HepG2 (cell line): ENCODE results near the gene SHISAL1. TPM values are rescaled to one million over a fixed set of nuclear protein-coding genes. Genes with fewer than 3 reads are reported as not detected.

Source experiments
- ATAC-seq: fragments of 200-7000 bp; cut with Tn5 transposase; 3 replicates; pipeline ENCODE4 v1.9.1; 2020; ENCODE audit warnings: mild to moderate bottlenecking, moderate library complexity
- BruUV-seq: library from RNA; stranded (reverse); fragments of 400-500 nt; replicated peaks from 2 replicates; lab custom pipeline; 2021; lab: Mats Ljungman, UMichigan
- CTCF ChIA-PET: fragments of 300-600 bp; formaldehyde crosslinking; extraction: SDS; loops from one replicate; lab custom pipeline; 2021; ENCODE audit warnings: low total read pairs, inconsistent platforms, low intra/inter-chr PET ratio; lab: Yijun Ruan, JAX
- POLR2A ChIA-PET: fragments of 350-600 bp; sonication (Branson Sonifier 250); formaldehyde crosslinking; loops from one replicate; lab custom pipeline; 2020; ENCODE audit warnings: antibody characterized with exemption, inconsistent platforms; lab: Yijun Ruan, JAX
- DNase-seq: peaks from one replicate; pipeline ENCODE4 v3.0.0-alpha.2; 2015; ENCODE audit warnings: low spot score
- FAIRE-seq: peaks from 3 replicates; lab custom pipeline; 2011; peaks lifted over from hg19 to GRCh38; lab: Jason Lieb, UNC
- H2AFZ ChIP-seq: one replicate; pipeline ENCODE4 v1.6.1; 2011; ENCODE audit warnings: low read length, inconsistent platforms
- H3K27ac ChIP-seq: fragments of 300-600 bp; 3 replicates; pipeline ENCODE4 v1.8.0; 2011; ENCODE audit warnings: mixed run types, mild to moderate bottlenecking, mixed read lengths, low read length, inconsistent platforms; ENCODE audit not compliant: insufficient read depth; ENCODE audit errors: extremely low read length
- H3K27me3 ChIP-seq, 2 experiments: fragments of 200-600 bp in 1 of 2; 2 replicates in 1 of 2; 3 replicates in 1 of 2; pipeline versions ENCODE4 v1.6.0 to v1.8.0; 2011; ENCODE audit warnings: low read length in 2 of 2, mild to moderate bottlenecking in 2 of 2, moderate library complexity in 2 of 2, inconsistent platforms in 1 of 2; ENCODE audit not compliant: insufficient read depth in 2 of 2, control insufficient read depth in 1 of 2
- H3K36me3 ChIP-seq, 2 experiments: fragments of 200-600 bp in 1 of 2; replicated peaks in 1 of 2; 2 replicates in 1 of 2; 3 replicates in 1 of 2; pipeline versions ENCODE4 v1.5.1 to v1.8.0; 2011; ENCODE audit warnings: low read length in 2 of 2, inconsistent platforms in 1 of 2; ENCODE audit not compliant: insufficient read depth in 2 of 2, control insufficient read depth in 1 of 2
- H3K4me1 ChIP-seq: 2 replicates; pipeline ENCODE4 v1.5.1; 2012; ENCODE audit warnings: low read length, inconsistent platforms; ENCODE audit not compliant: insufficient read depth
- H3K4me2 ChIP-seq: 2 replicates; pipeline ENCODE4 v1.6.0; 2011; ENCODE audit warnings: low read depth, low read length, inconsistent platforms
- H3K4me3 ChIP-seq, 3 experiments: fragments of 200-600 bp in 1 of 3; sonication (generic), shearing (Covaris generic) in 1 of 3; replicated peaks in 1 of 3; 2 replicates each; pipeline ENCODE4 v1.5.1; 2011 to 2016; ENCODE audit warnings: low read length in 3 of 3, inconsistent platforms in 2 of 3, low read depth in 2 of 3, mild to moderate bottlenecking in 2 of 3, control low read depth in 1 of 3, mixed read lengths in 1 of 3; ENCODE audit not compliant: insufficient read depth in 1 of 3
- H3K79me2 ChIP-seq: one replicate; pipeline ENCODE4 v1.6.1; 2011; ENCODE audit warnings: low read length, inconsistent platforms; ENCODE audit not compliant: insufficient read depth
- H3K9ac ChIP-seq: 2 replicates; pipeline ENCODE4 v1.6.0; 2011; ENCODE audit warnings: mild to moderate bottlenecking, low read depth, low read length, inconsistent platforms; ENCODE audit not compliant: insufficient read depth
- H3K9me3 ChIP-seq: 2 replicates; pipeline ENCODE4 v1.5.1; 2012; ENCODE audit warnings: mild to moderate bottlenecking, low read length
- H4K20me1 ChIP-seq: 2 replicates; pipeline ENCODE4 v1.6.0; 2011; ENCODE audit warnings: inconsistent platforms, mild to moderate bottlenecking, low read length, moderate library complexity; ENCODE audit not compliant: insufficient read depth
- AHR ChIP-seq: IDR thresholded peaks from 2 replicates; pipeline ENCODE4 v1.6.1; 2018; ENCODE audit warnings: missing genetic modification reagents, missing compliant biosample characterization
- GMEB1 ChIP-seq: sonication (generic); formaldehyde crosslinking; IDR thresholded peaks from 2 replicates; pipeline ENCODE4 v1.5.1; 2020; ENCODE audit warnings: missing genetic modification reagents, mild to moderate bottlenecking, borderline replicate concordance
- PLRG1 ChIP-seq: fragments of 450-650 bp; conservative IDR thresholded peaks from 2 replicates; pipeline ENCODE4 v1.6.1; 2016
- RELA ChIP-seq: sonication (generic); formaldehyde crosslinking; IDR thresholded peaks from 2 replicates; pipeline ENCODE4 v1.4.0; 2020; ENCODE audit warnings: missing genetic modification reagents
- SALL1 ChIP-seq: sonication (generic); formaldehyde crosslinking; IDR thresholded peaks from 2 replicates; pipeline ENCODE4 v1.8.0; 2022; ENCODE audit warnings: mild to moderate bottlenecking, missing genetic modification reagents
- SKIL ChIP-seq: sonication (generic); formaldehyde crosslinking; IDR thresholded peaks from 2 replicates; pipeline ENCODE4 v1.8.0; 2022; ENCODE audit warnings: missing genetic modification reagents, mild to moderate bottlenecking, moderate library complexity, borderline replicate concordance
- TOPORS ChIP-seq: sonication (generic); formaldehyde crosslinking; IDR thresholded peaks from 2 replicates; pipeline ENCODE4 v1.8.0; 2023; ENCODE audit warnings: mild to moderate bottlenecking, missing genetic modification reagents
- TRIM24 ChIP-seq: sonication (generic); formaldehyde crosslinking; IDR thresholded peaks from 2 replicates; pipeline ENCODE4 v1.8.0; 2022; ENCODE audit warnings: mild to moderate bottlenecking, missing genetic modification reagents
- ZHX1 ChIP-seq: sonication (generic); formaldehyde crosslinking; IDR thresholded peaks from 2 replicates; pipeline ENCODE4 v1.8.1; 2022; ENCODE audit warnings: low read depth, mild to moderate bottlenecking, missing genetic modification reagents
- ZNF235 ChIP-seq: sonication (generic); formaldehyde crosslinking; IDR thresholded peaks from 2 replicates; pipeline ENCODE4 v1.8.1; 2023; ENCODE audit warnings: mild to moderate bottlenecking, missing genetic modification reagents, borderline replicate concordance
- ZNF784 ChIP-seq: sonication (generic); formaldehyde crosslinking; IDR thresholded peaks from 2 replicates; pipeline ENCODE4 v1.5.1; 2020; ENCODE audit warnings: missing genetic modification reagents, mild to moderate bottlenecking, borderline replicate concordance
- WGBS: methylation state at CpG from one replicate; pipeline ENCODE4 v1.1.6; 2017; ENCODE audit warnings: low lambda C conversion rate; 5-methylcytosine and 5-hydroxymethylcytosine counted together
- in situ Hi-C: cut with HindIII; loops from 2 replicates; pipeline ENCODE4 v1.10.0; 2017; ENCODE audit warnings: low pct_unique_long_range_greater_than_20kb; ENCODE audit not compliant: extremely low pct_ligation_motif_present
- intact Hi-C: fragments of 100-400 bp; cut with micrococcal nuclease; formaldehyde crosslinking; loops from one replicate; pipeline ENCODE4 v1.10.0; 2022; ENCODE audit not compliant: unreplicated experiment
- polyA plus RNA-seq, 8 experiments: library from polyadenylated mRNA; depleted of rRNA in 3 of 8; stranded (reverse) in 7 of 8; unstranded in 1 of 8; fragments of >200 nt; fragmentation: Illumina TruSeq in 4 of 8; extraction: Trizol in 4 of 8; gene quantifications; 2 replicates each; pipeline versions ENCODE4 v1.2.1 to v1.2.3, GENCODE V29; 2011 to 2016; ENCODE audit warnings: low read depth in 4 of 8, missing spikeins in 1 of 8, mixed read lengths in 1 of 8; ENCODE audit not compliant: insufficient read depth in 1 of 8
- total RNA-seq, 5 experiments: library from RNA; depleted of rRNA; stranded (reverse); fragments of >200 nt; fragmentation: Illumina TruSeq; extraction: Trizol; gene quantifications; 2 replicates each; pipeline ENCODE4 v1.2.3, GENCODE V29; 2016; ENCODE audit warnings: low read depth in 1 of 5

The SHISAL1 gene
- total and polyA plus RNA-seq, 2 of the 13 experiments (the other 11 are each of a cell fraction or from before 2014, with no cell fraction given), result not detected

- no peaks in the 10 kb centered on the region for H3K36me3 ChIP-seq
- no peak for TF ChIP-seq ZNF784
- no peak for TF ChIP-seq TRIM24
- TF ChIP-seq TOPORS (CRISPR knock-in tag), result no peak
- no peak for TF ChIP-seq ZNF235
- no peak for TF ChIP-seq RELA (CRISPR knock-in tag)
Observed at GRCh38 chr22:44272401-44272771, 40.4 kb downstream of the SHISAL1 start.

GRCh38 chr22:44271732-44272400 lies 40.9 kb downstream of the SHISAL1 start:
- H3K4me2 ChIP-seq, result no peak overlapping the region
- H3K4me1 ChIP-seq, result no peaks in the 10 kb centered on the region
- in situ Hi-C loops (no loop called here), intact Hi-C loops (no loop called here)
- CTCF ChIA-PET, result no interaction called here
- H3K27me3 ChIP-seq, result peaks cover 2 to 29% of the 10 kb centered on the region in 2 experiments; a peak in 1 of 5 replicates
- H3K79me2 ChIP-seq, result no peaks in the 10 kb centered on the region
- no peaks in the 10 kb centered on the region for H3K9me3 ChIP-seq
- no peak overlapping the region for H3K4me3 ChIP-seq
- no peaks in the 10 kb centered on the region for H3K36me3 ChIP-seq
- DNase-seq (no peak), ATAC-seq (no peak), FAIRE-seq (no peak)
- H2AFZ ChIP-seq, result no peak overlapping the region
- H4K20me1 ChIP-seq, result no peaks in the 10 kb centered on the region
- no peak overlapping the region for H3K9ac ChIP-seq
- 65% methylated on average over 3 of the region's 11 CpGs for WGBS
- no peak overlapping the region for H3K27ac ChIP-seq
- POLR2A ChIA-PET, result no interaction called here
- no TSS peak for BruUV-seq
- TF ChIP-seq SALL1 (CRISPR knock-in tag), result no peak
- no peak for TF ChIP-seq AHR (CRISPR knock-in tag)
- no peak for TF ChIP-seq GMEB1 (CRISPR knock-in tag)
- TF ChIP-seq PLRG1, result no peak
- no peak for TF ChIP-seq SKIL
- no peak for TF ChIP-seq ZHX1

More at GRCh38 chr22:44272401-44272771, 40.4 kb downstream of the SHISAL1 start:
- WGBS, result 0% methylated on average over 4 of the region's 5 CpGs
- Histone ChIP-seq H3K9ac (no peak overlapping the region), H4K20me1 (no peaks in the 10 kb centered on the region), H3K9me3 (no peaks in the 10 kb centered on the region), H3K4me1 (no peaks in the 10 kb centered on the region), H2AFZ (no peak overlapping the region), H3K4me3 (no peak overlapping the region), H3K4me2 (no peak overlapping the region), H3K79me2 (no peaks in the 10 kb centered on the region), H3K27ac (no peak overlapping the region), H3K27me3 (peaks cover 4 to 34% of the 10 kb centered on the region in 2 experiments; a peak in 2 of 5 replicates)
- in situ Hi-C loops, result no loop called here
- ATAC-seq (no peak), FAIRE-seq (no peak), DNase-seq (no peak)
- no TSS peak for BruUV-seq
- POLR2A ChIA-PET, result no interaction called here
- intact Hi-C loops, result no loop called here
- CTCF ChIA-PET, result no interaction called here
